Right ventricle myocardium superior (tissue), 1 donor: Measurements from ENCODE around the gene GDF9. TPM values are rescaled to one million over a fixed set of nuclear protein-coding genes. Genes with fewer than 3 reads are reported as not detected.

ENCODE experiments used
- ATAC-seq: fragments of 200-7000 bp; cut with Tn5 transposase; one replicate; pipeline ENCODE4 v1.9.1; 2020; ENCODE audit warnings: mild to moderate bottlenecking; ENCODE audit not compliant: poor library complexity
- DNase-seq: peaks from one replicate; pipeline ENCODE4 v3.0.0-alpha.2; 2020
- intact Hi-C: fragments of 100-400 bp; cut with DNase I; formaldehyde crosslinking; loops from one replicate; pipeline ENCODE4 v1.11.2; 2022
- total RNA-seq: library from RNA; stranded (reverse); fragmentation: NEBNext Ultra II Directional; extraction: Animal tissue kit (Norgen Biotek cat#: 25700); gene quantifications from one replicate; pipeline ENCODE4 v1.2.1, GENCODE V29; 2021
- donor health status: DM: no; HTN: yes; CAD: no; lungs with severe emphysema.

Gene GDF9
- total RNA-seq, 1 donor from 2014 or later, result 0.16 TPM

DNA sequence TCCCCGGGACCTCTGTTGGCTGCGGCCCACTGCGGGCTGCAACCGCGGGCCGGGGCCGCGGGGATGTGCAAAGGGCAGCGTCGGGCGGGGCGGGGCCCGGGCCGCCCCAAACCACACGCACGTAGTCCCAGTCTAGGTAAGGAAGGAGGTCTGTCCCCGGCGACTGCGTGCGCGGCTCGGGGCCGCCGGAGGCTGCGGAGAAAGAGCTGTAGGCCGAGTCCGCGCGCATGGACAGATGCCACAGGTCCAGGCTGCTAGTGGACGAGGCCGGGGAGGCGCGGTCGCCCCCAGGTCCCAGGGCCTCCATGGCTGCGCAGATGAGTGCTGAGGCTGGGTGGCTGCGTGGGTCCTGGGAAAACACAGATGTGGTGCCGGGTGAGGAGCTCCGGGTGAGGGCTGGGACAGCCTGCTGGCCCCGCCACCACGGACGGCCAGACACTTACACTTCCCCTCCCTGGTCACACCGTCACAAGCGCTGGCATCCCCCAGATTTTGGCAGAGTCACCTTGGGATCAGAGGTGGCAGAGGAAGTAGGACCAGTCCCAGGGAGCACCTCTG lies 40.4 kb downstream of the GDF9 start:
- no peak for ATAC-seq

DNA sequence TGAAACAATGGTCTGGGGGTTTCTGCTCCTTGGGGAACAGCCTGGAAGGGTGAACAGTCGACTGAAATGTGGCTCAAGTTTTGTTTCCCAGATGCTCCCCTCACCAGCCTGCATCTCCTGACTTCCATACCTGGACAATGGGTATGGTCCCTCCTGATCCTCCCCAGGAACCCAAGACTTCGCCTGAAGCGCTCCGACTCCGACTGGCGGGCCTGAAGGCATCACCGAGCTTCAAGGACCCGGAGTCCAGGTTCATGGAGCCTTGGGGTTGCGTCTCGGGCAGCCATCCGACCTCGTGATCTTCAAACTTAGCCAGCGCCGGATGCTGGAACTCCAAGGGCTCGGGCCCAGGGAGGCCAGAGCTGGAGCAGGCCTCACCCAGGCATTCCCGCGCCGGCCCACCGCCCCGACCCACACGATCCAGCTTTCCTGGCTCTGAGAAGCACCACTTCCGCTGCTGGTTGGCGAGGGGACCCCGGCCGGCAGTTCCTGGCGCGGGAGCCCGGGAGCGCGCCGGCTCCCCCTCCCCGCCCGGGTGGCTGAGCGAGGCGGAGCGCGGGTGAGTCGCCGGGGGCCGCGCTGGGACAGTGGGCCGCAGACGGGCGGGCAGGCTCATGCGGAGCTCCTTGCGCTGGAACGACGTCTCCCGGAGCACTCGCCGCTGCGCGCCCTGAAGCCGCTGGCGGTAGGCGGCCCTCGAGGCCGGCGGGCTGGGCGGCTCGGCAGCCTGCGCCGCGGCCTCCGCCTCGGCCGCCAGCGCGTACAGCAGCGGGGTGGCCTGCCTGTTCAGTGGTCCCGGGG lies 41.0 kb downstream of the GDF9 start:
- ATAC-seq (no peak), DNase-seq (no peak)
- intact Hi-C loops, result loop anchor here (10.0 kb wide), 1 partner anchor 320 kb away; no protein-coding TSS in a partner anchor

More for the DNA sequence above, 40.4 kb downstream of the GDF9 start:
- no peak for DNase-seq
- intact Hi-C loops, result loop anchor here (10.0 kb wide), 1 partner anchor 321 kb away; no protein-coding TSS in a partner anchor

DNA sequence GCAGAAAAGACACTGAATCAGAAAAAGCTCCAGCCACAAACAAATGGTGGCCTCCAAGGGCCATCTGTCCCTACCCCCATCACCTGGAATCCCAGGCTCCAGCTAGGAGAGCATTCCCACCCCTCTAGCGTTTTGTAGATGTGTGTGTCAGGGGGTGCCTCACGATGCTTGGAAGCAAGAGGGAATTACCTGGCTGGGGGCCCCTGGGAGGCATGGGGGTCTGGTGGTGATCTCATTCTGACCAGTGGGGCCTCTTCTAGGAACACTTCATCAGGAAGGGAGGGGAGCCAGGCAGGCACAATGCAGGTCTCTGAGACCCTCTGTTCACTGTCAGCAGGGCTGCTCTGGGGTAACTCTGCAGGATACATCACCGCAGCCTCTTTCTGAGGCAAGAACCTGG lies 41.8 kb downstream of the GDF9 start:
- DNase-seq (no peak), ATAC-seq (no peak)
- intact Hi-C loops, result loop anchor here (10.0 kb wide), 1 partner anchor 320 kb away; no protein-coding TSS in a partner anchor

DNA sequence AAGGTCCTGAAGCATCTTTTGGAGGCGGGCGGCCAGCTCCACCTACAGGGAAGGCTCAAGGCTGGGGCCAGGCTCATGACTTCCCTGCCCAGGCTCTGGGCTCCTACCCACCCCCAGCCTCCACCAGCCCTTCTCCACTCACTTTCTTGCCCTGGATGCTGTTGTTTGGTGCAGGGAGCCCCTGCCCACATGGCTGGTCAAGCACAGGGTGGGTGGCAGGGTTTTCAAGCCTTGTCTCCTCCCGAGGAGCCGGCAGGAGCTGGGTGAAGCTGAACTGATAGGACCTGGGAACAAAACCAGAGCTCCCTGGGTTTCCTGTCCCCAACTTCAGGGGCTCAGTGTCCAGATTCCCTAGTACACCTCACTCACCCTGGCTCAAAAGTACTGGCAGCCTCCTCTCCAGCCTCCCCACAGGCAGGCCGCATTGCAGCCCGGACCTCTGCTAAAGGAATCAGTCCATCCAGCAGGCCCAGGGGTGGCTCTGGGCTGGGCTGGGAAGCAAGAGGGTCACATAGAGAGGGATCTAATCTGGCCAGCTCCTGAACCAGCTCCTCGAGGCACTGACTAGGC lies 42.7 kb downstream of the GDF9 start:
- ATAC-seq (no peak), DNase-seq (no peak)
- intact Hi-C loops, result loop anchor here (10.0 kb wide), 1 partner anchor 319 kb away; no protein-coding TSS in a partner anchor

DNA sequence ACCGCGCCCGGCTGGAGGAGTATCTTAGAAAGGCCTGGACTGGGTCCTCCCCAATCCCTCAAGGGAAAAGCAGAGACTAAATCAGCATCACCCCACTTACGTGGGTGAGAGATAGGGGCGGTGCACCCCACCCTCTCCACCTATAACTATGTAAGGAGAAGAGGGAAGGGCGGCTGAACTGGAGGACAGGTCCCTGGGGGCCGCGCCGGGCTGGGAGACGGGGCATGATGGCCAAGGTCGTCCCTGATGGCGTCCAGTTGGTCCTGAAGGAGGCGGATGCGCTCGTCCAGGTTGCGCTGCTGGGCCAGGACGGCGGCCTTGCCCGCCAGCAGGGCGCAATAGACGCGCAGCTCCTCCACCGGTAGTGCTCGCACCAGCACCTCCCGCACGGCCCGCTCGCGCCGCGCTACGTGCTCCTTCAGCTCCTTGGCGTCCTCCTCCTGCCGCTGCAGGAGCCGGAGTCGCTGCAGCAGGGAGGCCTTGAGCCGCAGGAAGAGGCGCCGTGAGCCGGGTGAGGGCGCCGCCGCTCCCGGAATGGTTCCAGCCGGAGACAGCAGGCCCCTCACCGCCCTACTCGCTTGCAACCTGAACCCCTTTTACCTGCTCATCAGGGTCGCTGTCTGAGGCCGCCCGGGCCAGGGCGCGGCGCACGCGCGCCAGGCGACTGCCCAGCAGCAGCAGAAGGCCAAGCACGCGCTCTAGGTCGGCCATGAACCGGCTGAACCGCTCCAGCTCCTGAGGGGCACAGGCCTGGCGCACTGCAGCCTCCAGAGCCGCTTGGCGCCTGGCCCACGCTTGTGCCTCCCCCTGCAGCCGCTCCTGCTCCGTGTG lies 43.4 kb downstream of the GDF9 start:
- ATAC-seq (peak; percentile 13), DNase-seq (no peak)
- intact Hi-C loops, result loop anchor here (10.0 kb wide), 1 partner anchor 318 kb away; no protein-coding TSS in a partner anchor

DNA sequence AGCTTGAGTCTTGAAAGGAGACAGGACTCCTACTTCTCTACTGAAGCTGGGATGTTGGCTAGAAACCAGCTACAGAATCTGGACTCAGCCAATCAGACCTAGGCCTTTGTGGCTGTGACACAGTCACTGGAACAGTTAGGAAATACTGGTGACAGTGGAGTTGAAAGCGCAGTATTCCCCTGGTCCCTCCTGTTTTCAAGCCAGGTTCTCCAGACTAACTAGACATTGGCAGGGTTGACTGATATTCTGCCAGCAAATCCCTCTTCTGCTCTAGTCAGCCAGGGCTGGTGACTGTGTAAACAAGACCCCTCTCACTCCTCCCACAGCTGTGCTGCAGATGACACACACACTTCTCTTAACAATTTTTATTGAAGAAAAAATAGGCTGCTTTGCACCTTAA lies 44.5 kb downstream of the GDF9 start:
- ATAC-seq (peak; percentile 32), DNase-seq (no peak)
- intact Hi-C loops, result loop anchor here (10.0 kb wide), 1 partner anchor 317 kb away; no protein-coding TSS in a partner anchor

DNA sequence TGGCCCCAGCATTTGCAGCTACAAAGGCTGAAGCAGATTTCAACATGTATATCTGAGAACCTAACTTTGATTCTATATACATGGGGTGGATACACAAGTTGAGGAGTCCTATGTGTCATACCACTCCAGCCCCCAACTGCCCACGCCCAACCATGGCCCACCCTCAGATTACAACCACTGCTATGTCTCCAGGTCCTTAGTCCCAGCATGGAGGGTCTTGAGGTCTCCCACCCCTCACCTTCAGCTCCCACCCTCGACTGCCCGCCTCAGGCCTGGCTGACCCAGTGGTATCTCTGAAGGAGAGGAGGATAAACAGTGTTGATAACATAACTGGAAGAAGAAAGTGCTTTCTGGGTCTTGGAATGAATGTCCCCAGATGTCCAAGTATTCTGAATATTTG lies 44.9 kb downstream of the GDF9 start:
- ATAC-seq, result no peak
- intact Hi-C loops, result loop anchor here (10.0 kb wide), 1 partner anchor 317 kb away; no protein-coding TSS in a partner anchor
- DNase-seq, result no peak

DNA sequence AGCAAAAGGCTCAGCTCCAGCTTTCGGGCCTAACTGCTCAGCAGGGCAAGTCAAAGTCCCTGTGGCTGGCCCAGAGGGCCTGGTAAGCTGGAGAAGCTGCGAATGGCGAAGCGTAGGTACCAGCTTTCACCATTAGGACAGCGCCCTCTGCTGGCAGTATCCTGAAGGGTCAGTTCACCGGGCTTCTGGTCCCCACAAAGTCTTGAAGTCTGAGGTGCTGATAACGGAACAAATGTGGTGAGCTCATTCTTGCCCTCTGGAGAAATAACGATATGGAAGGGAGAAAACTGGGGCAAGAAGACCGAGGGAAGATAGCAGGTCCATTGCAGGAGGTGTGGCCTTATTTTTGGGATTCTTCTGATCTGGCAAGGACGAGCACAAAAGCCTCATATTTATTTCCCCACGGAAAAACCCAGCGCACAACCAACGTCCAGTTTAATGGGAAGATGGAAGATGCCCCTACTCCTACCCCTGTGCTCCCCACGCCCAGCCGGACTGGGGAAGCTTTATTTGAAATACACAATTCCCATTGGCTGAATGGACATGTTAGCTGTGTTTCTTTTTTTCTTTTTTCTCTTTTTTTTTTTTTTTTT lies 46.0 kb downstream of the GDF9 start:
- intact Hi-C loops, result loop anchor here (10.0 kb wide), 1 partner anchor 315 kb away; no protein-coding TSS in a partner anchor
- DNase-seq, result peak; percentile 93
- peak; percentile 88 for ATAC-seq

DNA sequence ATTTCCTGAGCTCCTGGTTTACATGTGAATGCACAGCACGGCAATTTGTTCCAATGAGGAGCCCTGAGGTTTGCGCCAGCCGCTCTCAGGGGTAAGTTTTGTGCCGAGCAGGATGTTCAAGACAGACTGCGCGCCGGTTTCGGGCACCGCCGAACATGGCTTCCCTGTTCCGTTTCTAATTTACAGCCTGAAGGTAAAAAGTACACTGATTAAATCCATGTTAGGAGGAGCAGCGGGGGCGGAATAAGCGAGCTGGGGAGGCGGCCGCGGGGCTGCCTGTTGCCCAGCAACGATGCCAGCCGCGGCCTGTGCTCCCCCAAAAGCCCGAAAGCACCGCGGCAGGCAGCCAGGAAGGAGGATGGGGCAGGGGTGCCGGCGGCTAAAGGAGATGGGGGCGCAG lies 46.8 kb downstream of the GDF9 start:
- intact Hi-C loops, result loop anchor here (10.0 kb wide), 1 partner anchor 435 kb away; no protein-coding TSS in a partner anchor
- DNase-seq, result no peak
- no peak for ATAC-seq

DNA sequence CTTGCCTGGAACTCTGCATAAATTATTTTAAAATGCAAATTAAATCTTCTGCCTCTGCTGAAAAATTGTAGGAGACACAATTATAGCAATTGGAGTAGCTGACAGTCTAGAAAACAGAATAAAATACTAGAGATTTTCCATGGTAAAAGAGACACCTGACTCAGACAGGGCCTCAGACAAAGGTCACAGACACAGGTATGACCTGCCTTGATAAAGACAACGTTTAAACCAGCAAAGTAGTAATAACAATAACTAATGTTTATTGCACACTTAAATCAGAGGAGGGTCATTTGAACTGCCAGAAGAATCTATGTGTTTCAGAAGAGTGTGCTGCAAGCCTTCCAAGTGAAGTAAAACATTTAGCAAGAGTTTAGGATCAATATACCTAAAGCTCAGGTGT lies 49.3 kb downstream of the GDF9 start:
- DNase-seq, result no peak
- intact Hi-C loops, result loop anchor here (10.0 kb wide), 1 partner anchor 432 kb away; no protein-coding TSS in a partner anchor
- ATAC-seq, result no peak

DNA sequence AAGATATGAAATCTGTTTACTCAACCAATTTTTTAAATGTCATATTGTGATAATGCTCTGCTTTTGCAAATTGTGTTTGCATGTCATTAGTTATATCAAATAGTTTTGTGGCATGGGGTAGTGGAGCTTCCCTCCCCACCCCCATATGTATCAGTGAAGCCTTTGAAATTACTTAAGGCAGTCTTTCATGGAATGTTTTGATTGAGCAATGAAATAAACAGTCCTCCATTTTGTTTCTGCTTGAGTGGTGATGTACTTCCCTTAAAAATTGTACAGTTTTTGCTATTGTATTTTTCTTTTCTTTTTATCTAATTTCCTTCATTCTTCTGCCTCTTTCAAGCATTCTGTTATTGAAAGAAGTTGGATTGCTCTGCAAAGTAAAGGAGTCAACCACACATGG lies 49.7 kb downstream of the GDF9 start:
- DNase-seq (no peak), ATAC-seq (no peak)
- intact Hi-C loops, result loop anchor here (10.0 kb wide), 1 partner anchor 432 kb away; no protein-coding TSS in a partner anchor

DNA sequence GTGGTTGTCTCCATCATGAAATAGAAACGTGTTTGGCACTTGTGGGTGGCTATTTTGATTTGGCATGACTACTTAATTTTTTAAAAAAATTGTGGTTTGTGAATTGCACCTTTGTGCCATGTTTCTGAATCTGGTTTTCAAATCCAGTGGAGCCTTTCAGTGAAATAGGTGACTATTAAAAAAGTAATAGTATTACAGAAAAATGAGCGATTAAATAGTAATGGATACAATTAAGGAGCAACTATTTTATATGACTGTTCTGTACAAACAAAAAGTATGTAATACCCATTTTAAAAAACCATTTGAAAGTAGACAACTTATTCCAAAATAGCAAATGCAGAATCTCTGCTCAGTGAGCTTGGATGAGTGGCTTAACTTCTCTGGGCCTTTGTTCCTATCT lies 50.2 kb downstream of the GDF9 start:
- DNase-seq (no peak), ATAC-seq (no peak)
- intact Hi-C loops, result loop anchor here (10.0 kb wide), 1 partner anchor 431 kb away; no protein-coding TSS in a partner anchor

DNA sequence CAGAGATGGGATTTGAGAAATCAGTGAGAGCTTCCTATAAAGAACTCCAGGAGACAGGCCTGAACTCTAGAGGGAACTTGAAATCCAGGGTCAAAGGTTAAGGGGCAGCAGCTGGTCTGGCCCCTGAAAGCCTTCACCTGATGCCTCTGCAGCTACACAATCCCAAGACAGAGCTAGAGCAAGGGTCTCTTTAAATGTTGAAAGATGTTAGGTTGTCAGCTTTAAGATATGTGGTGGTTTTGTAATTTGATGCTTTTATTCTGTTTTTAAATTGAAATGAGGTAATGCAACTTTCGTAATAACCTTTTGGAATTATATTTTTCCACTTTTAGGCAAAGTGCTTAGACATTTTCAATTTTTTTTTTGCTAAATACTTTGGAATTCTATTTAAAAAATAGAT lies 50.8 kb downstream of the GDF9 start:
- no peak for DNase-seq
- intact Hi-C loops, result loop anchor here (10.0 kb wide), 1 partner anchor 431 kb away; no protein-coding TSS in a partner anchor
- no peak for ATAC-seq

DNA sequence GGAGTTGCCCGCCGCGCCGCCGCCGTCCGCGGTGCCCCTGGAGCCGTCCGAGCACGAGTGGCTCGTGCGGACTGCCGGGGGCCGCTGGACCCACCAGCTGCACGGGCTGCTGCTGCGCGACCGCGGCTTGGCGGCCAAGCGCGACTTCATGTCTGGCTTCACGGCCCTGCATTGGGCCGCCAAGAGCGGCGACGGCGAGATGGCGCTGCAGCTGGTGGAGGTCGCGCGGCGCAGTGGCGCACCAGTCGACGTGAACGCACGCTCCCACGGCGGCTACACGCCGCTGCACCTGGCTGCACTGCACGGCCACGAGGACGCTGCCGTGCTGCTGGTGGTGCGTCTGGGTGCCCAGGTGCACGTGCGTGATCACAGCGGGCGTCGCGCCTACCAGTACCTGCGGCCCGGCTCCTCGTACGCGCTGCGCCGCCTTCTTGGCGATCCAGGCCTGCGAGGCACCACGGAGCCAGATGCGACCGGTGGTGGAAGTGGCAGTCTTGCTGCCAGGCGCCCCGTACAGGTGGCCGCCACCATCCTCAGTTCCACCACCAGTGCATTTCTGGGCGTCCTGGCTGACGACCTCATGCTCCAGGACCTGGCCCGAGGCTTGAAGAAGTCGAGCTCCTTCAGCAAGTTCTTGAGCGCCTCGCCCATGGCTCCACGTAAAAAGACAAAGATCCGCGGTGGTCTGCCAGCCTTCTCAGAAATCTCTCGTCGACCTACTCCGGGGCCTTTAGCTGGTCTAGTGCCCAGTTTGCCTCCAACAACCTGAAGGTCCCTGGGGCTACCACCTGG lies 51.6 kb downstream of the GDF9 start:
- DNase-seq (peak; percentile 39), ATAC-seq (no peak)
- intact Hi-C loops, result loop anchor here (10.0 kb wide), 1 partner anchor 430 kb away; no protein-coding TSS in a partner anchor

DNA sequence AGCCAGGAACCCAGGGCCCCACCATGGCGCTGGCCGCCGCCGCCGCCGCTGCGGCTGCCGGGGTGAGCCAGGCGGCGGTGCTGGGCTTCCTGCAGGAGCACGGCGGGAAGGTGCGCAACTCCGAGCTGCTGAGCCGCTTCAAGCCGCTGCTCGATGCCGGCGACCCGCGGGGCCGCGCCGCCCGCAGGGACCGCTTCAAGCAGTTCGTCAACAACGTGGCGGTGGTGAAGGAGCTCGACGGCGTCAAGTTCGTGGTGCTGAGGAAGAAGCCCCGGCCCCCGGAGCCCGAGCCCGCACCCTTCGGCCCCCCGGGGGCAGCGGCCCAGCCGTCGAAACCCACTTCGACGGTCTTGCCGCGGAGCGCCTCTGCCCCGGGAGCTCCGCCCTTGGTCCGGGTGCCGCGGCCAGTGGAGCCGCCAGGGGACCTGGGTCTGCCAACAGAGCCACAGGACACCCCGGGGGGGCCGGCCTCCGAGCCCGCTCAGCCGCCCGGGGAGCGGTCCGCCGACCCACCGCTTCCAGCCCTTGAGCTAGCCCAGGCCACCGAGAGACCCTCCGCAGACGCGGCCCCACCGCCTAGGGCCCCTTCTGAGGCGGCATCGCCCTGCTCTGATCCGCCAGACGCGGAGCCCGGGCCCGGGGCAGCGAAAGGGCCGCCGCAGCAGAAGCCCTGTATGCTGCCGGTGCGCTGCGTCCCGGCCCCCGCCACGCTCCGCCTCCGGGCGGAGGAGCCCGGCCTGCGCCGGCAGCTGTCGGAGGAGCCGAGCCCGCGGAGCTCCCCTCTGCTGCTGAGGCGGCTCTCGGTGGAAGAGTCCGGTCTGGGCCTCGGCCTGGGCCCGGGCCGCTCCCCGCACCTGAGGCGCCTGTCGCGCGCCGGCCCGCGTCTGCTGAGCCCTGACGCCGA lies 52.4 kb downstream of the GDF9 start:
- DNase-seq, result peak; percentile 40

More for the DNA sequence above, 52.4 kb downstream of the GDF9 start:
- intact Hi-C loops, result loop anchor here (10.0 kb wide), 1 partner anchor 429 kb away; no protein-coding TSS in a partner anchor
- ATAC-seq, result peak; percentile 85
